Body of pancreas (tissue), 4 donors: ENCODE measurements around the gene TJP3. TPM values are rescaled to one million over a fixed set of nuclear protein-coding genes. Genes with fewer than 3 reads are reported as not detected.
"Not testable (repeated sequence)": the region's sequence is repeated elsewhere in the genome, so short reads cannot be mapped to it uniquely, and the experiment has no call there.

Source experiments
- ATAC-seq: fragments of 150-250 bp; one replicate; pipeline ENCODE4 v1.9.1; 2016
- DNase-seq, 4 donors: peaks; one replicate each; pipeline ENCODE4 v3.0.0-alpha.2; 2019
- H3K27ac ChIP-seq, 4 donors: fragments of 200-600 bp; sonication (generic); 1 replicate in 3 of 4; 2 replicates in 1 of 4; pipeline versions ENCODE4 v1.5.1 to v1.6.1; 2016 to 2019; ENCODE audit warnings: mild to moderate bottlenecking in 1 of 4, mixed read lengths in 1 of 4, moderate library complexity in 1 of 4
- H3K27me3 ChIP-seq, 2 donors: fragments of 200-600 bp; sonication (generic); one replicate each; pipeline ENCODE4 v1.6.0; 2016; ENCODE audit warnings: mild to moderate bottlenecking in 1 of 2
- H3K36me3 ChIP-seq, 2 donors: fragments of 200-600 bp; sonication (generic); replicated peaks in 1 of 2; 2 replicates each; pipeline ENCODE4 v1.5.1; 2016; ENCODE audit warnings: low read depth in 2 of 2; ENCODE audit not compliant: insufficient read depth in 1 of 2
- H3K4me1 ChIP-seq: fragments of 200-600 bp; sonication (generic); one replicate; pipeline ENCODE4 v1.6.0; 2016
- H3K4me3 ChIP-seq, 2 donors: fragments of 200-600 bp; sonication (generic); 1 replicate in 1 of 2; 2 replicates in 1 of 2; pipeline ENCODE4 v1.5.1; 2016 to 2019
- H3K9me3 ChIP-seq, 3 donors: fragments of 200-600 bp; sonication (generic); 1 replicate in 2 of 3; 2 replicates in 1 of 3; pipeline ENCODE4 v1.5.1; 2016
- POLR2A ChIP-seq, 3 donors: fragments of 450-650 bp; IDR thresholded peaks; one replicate each; pipeline ENCODE4 v1.6.1; 2016; ENCODE audit warnings: antibody characterized with exemption in 3 of 3, mild to moderate bottlenecking in 2 of 3
- WGBS, 2 donors: methylation state at CpG; one replicate each; pipeline ENCODE4 v1.1.5; 2017; 5-methylcytosine and 5-hydroxymethylcytosine counted together
- intact Hi-C: fragments of 100-400 bp; cut with DNase I; formaldehyde crosslinking; loops from one replicate; pipeline ENCODE4 v1.15.1; 2023
- total RNA-seq, 2 donors: library from RNA; depleted of rRNA; stranded (reverse); fragments of >200 nt; gene quantifications; one replicate each; pipeline ENCODE4 v1.1.0, GENCODE V29; 2016
- TF ChIP-seq, protein P1 (sequence below), 7 experiments: fragments of 450-650 bp in 4 of 7; fragments of 200-600 bp in 3 of 7; sonication (generic) in 3 of 7; IDR thresholded peaks; one replicate each; pipeline ENCODE4 v1.5.1; 2016 to 2019; ENCODE audit warnings: antibody characterized with exemption in 7 of 7

Gene TJP3
- total RNA-seq, 2 donors from 2014 or later: 15.8 to 21.4 TPM

DNA sequence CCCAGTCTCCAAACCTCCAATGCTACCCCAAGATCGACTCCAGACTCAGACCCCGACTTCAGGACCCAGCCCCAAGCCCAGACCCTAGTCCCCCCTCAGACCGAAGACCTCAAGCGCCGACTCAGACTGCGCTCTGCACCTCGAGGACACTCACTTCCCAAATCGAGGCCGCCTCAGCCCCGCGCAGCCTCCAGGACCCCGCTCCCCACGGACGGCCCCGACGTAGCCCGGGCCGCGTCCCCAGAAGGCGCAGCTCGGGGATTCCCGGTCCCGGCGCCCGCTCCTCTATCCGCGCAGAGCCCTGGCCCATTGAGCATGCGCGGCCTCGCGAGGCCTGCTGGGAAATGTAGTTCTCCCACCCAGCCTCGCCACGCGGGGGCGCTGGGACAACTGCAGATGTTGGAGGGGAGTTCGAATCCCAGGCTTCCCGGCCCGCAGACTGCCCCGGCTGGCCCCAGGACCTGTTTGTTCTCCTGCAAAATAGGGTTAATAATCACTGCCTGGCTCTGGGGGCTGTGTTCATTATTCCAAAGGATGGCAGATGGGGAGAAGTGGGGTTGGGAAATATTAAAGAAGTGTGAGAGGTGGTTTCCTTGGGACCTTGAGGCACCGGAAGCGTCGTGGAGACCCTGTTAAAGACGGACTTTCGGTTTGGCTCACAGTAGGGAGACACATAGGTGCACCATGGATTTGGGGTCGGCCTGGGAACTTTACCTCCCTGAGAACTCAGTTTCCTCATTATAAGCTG, 53.4 kb downstream of the TJP3 start, which contains the start of gene APBA3:
Gene APBA3, minus strand, starts transcription at position 311 of the 748 bp plus-strand sequence. CDS start 1,428 bp downstream, outside the sequence.
- no peaks in the 10 kb centered on the region for H3K9me3 ChIP-seq
- H3K27me3 ChIP-seq: no peaks in the 10 kb centered on the region
- DNase-seq (peak; percentile 92 to 95 (median 94)), ATAC-seq (peak; percentile 48)
- peak within 1 kb of the TSS; percentile 96 to 98 for H3K4me3 ChIP-seq
- TF ChIP-seq, protein P1, sequence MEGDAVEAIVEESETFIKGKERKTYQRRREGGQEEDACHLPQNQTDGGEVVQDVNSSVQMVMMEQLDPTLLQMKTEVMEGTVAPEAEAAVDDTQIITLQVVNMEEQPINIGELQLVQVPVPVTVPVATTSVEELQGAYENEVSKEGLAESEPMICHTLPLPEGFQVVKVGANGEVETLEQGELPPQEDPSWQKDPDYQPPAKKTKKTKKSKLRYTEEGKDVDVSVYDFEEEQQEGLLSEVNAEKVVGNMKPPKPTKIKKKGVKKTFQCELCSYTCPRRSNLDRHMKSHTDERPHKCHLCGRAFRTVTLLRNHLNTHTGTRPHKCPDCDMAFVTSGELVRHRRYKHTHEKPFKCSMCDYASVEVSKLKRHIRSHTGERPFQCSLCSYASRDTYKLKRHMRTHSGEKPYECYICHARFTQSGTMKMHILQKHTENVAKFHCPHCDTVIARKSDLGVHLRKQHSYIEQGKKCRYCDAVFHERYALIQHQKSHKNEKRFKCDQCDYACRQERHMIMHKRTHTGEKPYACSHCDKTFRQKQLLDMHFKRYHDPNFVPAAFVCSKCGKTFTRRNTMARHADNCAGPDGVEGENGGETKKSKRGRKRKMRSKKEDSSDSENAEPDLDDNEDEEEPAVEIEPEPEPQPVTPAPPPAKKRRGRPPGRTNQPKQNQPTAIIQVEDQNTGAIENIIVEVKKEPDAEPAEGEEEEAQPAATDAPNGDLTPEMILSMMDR (IDR thresholded peaks at IDR 0.05): peak; percentile 49 to 78 (median 69)
- TF ChIP-seq POLR2A (IDR thresholded peaks at IDR 0.05): peak in 2 of 3 donors; percentile 74 to 79
- H3K27ac ChIP-seq: peak within 1 kb of the TSS; percentile 94 to 100 (median 98)
- 4 to 12% methylated on average over 9 to 39 of the region's 45 CpGs for WGBS, 2 donors
- H3K36me3 ChIP-seq: peaks cover 0 to 6% of the 10 kb centered on the region in 2 donors
- H3K4me1 ChIP-seq: peaks cover 39% of the 10 kb centered on the region
- intact Hi-C loops: no loop called here

DNA sequence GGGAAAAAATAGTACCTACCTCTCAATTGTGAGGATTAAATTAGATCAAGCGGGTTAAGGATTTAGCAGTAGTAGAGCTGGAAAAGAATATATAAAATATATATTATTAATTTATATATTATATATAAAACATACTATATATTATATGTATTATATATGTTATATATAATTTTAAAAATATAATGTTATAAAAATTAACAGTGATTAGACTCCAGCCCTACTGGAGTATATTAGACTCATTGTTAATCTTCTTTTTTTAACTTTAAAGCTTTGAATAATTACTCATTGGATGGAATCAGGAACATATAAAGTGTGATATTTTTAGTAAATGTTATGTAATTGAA, 53.9 kb downstream of the TJP3 start:
- ATAC-seq (no peak), DNase-seq (no peak)
- Histone ChIP-seq H3K9me3 (no peaks in the 10 kb centered on the region), H3K27ac (peak overlapping the region; percentile 94 to 100 (median 98)), H3K27me3 (no peaks in the 10 kb centered on the region), H3K4me1 (peaks cover 39% of the 10 kb centered on the region), H3K4me3 (no peak overlapping the region), H3K36me3 (peaks cover 0 to 7% of the 10 kb centered on the region in 2 donors)
- no peak for TF ChIP-seq POLR2A (IDR thresholded peaks at IDR 0.05)
- TF ChIP-seq, protein P1 (IDR thresholded peaks at IDR 0.05): no peak
- 67% methylated on average over 1 of the region's 1 CpG for WGBS, 2 donors
- intact Hi-C loops: no loop called here

DNA sequence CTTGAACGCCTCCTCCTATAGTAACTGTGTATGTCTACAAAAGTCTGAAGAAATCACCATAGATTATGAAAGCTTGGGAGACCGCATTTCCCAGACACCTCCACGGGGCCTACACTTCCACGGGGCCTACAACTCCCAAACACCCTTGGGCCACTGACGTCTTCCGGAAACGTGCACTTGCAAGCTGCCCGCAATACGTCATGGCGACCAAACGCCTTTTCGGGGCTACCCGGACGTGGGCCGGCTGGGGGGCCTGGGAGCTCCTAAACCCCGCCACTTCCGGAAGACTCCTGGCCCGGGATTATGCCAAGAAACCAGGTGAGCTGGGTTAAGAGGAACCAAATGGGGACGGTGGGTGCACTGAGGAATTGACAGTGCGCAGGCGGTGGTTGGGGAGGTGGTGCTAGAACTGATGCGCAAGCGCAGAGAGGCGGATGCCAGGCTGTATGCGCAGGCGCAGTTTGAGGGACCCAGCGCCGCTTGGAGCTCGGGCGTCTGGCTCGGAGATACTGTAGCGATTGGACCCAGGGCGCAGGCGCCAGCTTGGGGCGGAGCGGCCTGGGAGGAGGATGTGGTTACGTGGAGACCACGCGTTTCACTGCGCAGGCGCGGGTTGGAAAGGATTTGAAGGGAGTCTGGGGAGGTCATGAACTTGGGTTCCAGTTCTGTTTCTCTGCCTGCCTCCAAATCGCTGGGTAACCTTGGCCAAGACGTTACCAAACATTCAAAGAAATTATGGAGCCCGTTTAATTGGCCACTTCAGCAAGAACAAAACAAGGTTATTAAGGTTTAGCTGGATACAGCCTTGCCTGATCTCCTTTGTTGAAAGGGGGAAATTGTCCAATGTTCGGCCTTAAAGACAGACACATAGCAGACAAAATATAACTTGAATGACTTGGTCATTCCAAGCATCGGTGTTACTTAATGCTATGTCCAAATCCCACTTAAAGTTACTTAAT, 54.6 kb downstream of the TJP3 start, which contains the start of gene MRPL54:
Gene MRPL54, plus strand, starts transcription at position 182 of the 959 bp plus-strand sequence. Its CDS starts 19 bp downstream, at position 201.
- Histone ChIP-seq H3K9me3 (no peaks in the 10 kb centered on the region), H3K27ac (peak within 1 kb of the TSS; percentile 94 to 100 (median 98)), H3K36me3 (peaks cover 0 to 7% of the 10 kb centered on the region in 2 donors), H3K4me3 (peak within 1 kb of the TSS; percentile 96 to 98), H3K27me3 (no peaks in the 10 kb centered on the region), H3K4me1 (peaks cover 39% of the 10 kb centered on the region)
- peak; percentile 72 to 94 (median 93) for TF ChIP-seq POLR2A (IDR thresholded peaks at IDR 0.05)
- TF ChIP-seq, protein P1 (IDR thresholded peaks at IDR 0.05): peak in 1 of 7 experiments; percentile 10
- peak; percentile 99 to 100 (median 99) for DNase-seq
- intact Hi-C loops: no loop called here
- 2 to 3% methylated on average over 34 to 47 of the region's 47 CpGs for WGBS, 2 donors
- peak; percentile 94 for ATAC-seq

DNA sequence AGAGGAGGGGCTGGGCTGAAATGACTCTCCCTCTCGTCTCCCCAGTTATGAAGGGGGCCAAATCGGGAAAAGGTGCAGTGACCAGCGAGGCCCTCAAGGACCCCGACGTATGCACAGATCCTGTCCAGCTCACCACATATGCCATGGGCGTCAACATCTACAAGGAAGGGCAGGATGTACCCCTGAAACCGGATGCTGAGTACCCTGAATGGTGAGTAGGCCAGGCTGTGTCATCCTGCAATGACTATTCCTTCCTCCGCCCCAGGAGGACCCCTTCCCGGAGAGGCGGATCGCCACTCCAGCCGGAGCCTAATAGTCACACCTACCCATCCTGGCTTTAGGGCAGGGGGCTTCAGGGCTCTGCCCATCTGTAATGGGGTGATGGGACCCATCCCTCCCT, 56.9 kb downstream of the TJP3 start:
- Histone ChIP-seq H3K9me3 (no peaks in the 10 kb centered on the region), H3K27ac (no peak overlapping the region), H3K27me3 (no peaks in the 10 kb centered on the region), H3K36me3 (peaks cover 0 to 5% of the 10 kb centered on the region in 2 donors), H3K4me1 (peaks cover 21% of the 10 kb centered on the region), H3K4me3 (no peak overlapping the region)
- no peak for DNase-seq
- intact Hi-C loops: no loop called here
- WGBS, 2 donors: 84 to 96% methylated on average over 11 to 12 of the region's 12 CpGs
- TF ChIP-seq POLR2A (IDR thresholded peaks at IDR 0.05): no peak
- TF ChIP-seq, protein P1 (IDR thresholded peaks at IDR 0.05): no peak
- ATAC-seq: no peak

DNA sequence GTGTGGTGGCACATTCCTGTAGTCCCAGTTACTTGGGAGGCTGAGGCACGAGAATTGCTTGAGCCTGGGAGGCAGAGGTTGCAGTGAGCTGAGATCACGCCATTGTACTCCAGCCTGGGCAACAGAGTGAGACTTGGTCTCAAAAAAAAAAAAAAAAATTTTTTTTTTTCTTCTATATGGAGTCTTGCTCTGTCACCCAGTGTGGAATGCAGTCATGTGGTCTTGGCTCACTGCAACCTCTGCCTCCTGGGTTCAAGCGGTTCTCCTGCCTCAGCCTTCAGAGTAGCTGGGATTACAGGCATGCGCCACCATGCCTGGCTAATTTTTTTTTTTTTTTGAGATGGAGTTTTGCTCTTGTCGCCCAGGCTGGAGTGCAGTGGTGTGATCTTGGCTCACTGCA, 57.6 kb downstream of the TJP3 start:
- H3K9me3 ChIP-seq, intact Hi-C loops, H3K36me3 ChIP-seq, ATAC-seq, H3K27ac ChIP-seq, H3K27me3 ChIP-seq, DNase-seq, H3K4me3 ChIP-seq: not testable (repeated sequence)
- H3K4me1 ChIP-seq: peaks cover 14% of the 10 kb centered on the region
- WGBS, 2 donors: 99 to 100% methylated on average over 5 of the region's 5 CpGs
